ENCODE data around the gene POLR2B.
"Not testable (repeated sequence)": the region's sequence is repeated elsewhere in the genome, so short reads cannot be mapped to it uniquely, and the experiment has no call there.

The POLR2B gene

GRCh38 chr4:56978750-56979303, at the start of gene POLR2B:
Gene POLR2B, plus strand, starts transcription at chr4:56978896. Its CDS starts 90 bp downstream, at chr4:56978986.
- peak; percentile 92 to 96 for DNase-seq

- DNase-seq, result no peak
These were observed 48.1 kb upstream of the POLR2B start for GRCh38 chr4:56930638-56931037.

- no peak for DNase-seq
These were observed 46.8 kb upstream of the POLR2B start for GRCh38 chr4:56931924-56932323.

- no peak for DNase-seq
These were observed 41.4 kb upstream of the POLR2B start for GRCh38 chr4:56937262-56937661.

- not testable (repeated sequence) for DNase-seq
These were observed 38.9 kb upstream of the POLR2B start for GRCh38 chr4:56939826-56940225.

- DNase-seq, result no peak
These were observed 38.3 kb upstream of the POLR2B start for GRCh38 chr4:56940403-56940802.

- DNase-seq, result no peak
These were observed 37.7 kb upstream of the POLR2B start for GRCh38 chr4:56940971-56941370.

- no peak for DNase-seq
These were observed 37.3 kb upstream of the POLR2B start for GRCh38 chr4:56941403-56941802.

GRCh38 chr4:56953680-56954520, 24.8 kb upstream of the POLR2B start:
- no peak for DNase-seq

- DNase-seq, result peak; percentile 76 to 90
These were observed 20.6 kb upstream of the POLR2B start for GRCh38 chr4:56958111-56958517.

GRCh38 chr4:56959100-56959499, 19.6 kb upstream of the POLR2B start:
- DNase-seq, result no peak

GRCh38 chr4:56961107-56961500, 17.6 kb upstream of the POLR2B start:
- DNase-seq, result no peak

- DNase-seq, result no peak
These were observed 7.3 kb upstream of the POLR2B start for GRCh38 chr4:56971383-56971782.

- DNase-seq, result no peak
These were observed 6.3 kb upstream of the POLR2B start for GRCh38 chr4:56972389-56972788.

- DNase-seq, result no peak
These were observed 5.9 kb upstream of the POLR2B start for GRCh38 chr4:56972809-56973208.

GRCh38 chr4:56973336-56973735, 5.4 kb upstream of the POLR2B start:
- no peak for DNase-seq

GRCh38 chr4:56976283-56976836, 2.3 kb upstream of the POLR2B start:
- no peak for DNase-seq

GRCh38 chr4:56976837-56977320, 1.8 kb upstream of the POLR2B start:
- peak in 1 of 2 experiments; percentile 36 for DNase-seq

- DNase-seq, result peak; percentile 98 to 99
These were observed 1.2 kb upstream of the POLR2B start, which contains the start of gene NOA1 for GRCh38 chr4:56977321-56978012. Gene NOA1, minus strand, starts transcription at chr4:56977606. Its CDS starts 21 bp downstream, at chr4:56977585.

GRCh38 chr4:56979421-56980072, 851 bp downstream of the POLR2B start:
- no peak for DNase-seq

- no peak for DNase-seq
These were observed 3.1 kb downstream of the POLR2B start for GRCh38 chr4:56981795-56982201.

- no peak for DNase-seq
These were observed 7.5 kb downstream of the POLR2B start for GRCh38 chr4:56986192-56986591.

GRCh38 chr4:56986952-56987351, 8.3 kb downstream of the POLR2B start:
- no peak for DNase-seq
